SKM-1 treated with dmso at 0.1 percent for 144 hours (cell line): ENCODE results near the gene RNPS1.

Experiments
- DNase-seq: peaks from one replicate; lab custom pipeline; 2025; ENCODE audit not compliant: unreplicated experiment; lab: John Stamatoyannopoulos, UW

The RNPS1 gene, protein sequence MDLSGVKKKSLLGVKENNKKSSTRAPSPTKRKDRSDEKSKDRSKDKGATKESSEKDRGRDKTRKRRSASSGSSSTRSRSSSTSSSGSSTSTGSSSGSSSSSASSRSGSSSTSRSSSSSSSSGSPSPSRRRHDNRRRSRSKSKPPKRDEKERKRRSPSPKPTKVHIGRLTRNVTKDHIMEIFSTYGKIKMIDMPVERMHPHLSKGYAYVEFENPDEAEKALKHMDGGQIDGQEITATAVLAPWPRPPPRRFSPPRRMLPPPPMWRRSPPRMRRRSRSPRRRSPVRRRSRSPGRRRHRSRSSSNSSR

DNA sequence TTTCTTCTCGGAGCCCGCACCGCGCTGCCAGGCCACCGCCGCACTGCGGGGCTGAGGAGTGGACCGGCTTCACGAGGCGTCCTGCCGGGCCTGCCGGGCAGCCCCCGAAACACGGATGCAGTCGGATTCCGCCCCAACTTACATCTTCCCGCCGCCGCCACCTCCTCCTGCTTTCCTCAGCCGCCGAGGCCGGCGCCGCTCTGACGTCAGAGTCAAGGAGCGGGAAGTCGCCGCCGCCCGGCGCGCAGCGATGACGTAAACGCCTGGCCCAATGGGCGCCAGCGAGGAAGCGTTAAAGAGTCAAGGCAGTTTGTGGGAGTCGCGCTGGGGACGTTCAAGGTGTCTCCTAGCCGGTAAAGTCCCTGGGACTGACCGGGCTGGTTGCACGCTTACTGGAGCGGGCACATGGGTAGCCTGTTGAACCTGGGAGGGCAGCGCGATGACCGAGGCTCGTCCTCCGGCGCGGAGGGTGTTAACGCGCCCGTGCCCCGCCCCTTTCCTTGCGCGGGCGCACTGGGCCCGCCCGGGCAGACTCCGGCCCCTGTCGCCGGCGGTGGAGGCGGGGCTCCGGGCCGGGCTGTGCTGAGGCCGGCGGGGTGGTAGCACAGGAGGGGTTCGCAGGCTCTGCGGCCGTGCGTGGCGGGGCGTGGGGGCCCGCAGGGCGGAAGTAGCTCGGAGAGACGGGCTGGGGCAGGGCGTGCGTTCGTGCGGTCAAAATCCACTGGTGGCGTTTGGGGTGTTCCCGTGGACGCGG lies at the start of gene RNPS1:
TSS of gene RNPS1 (minus strand) at position 214 of the 754 bp plus-strand sequence. CDS start 3,483 bp downstream, outside the sequence.
- peak; percentile 91 for DNase-seq

- no peak for DNase-seq
Measured at GRCh38 chr16:2317231-2318020, 49.5 kb upstream of the RNPS1 start.

GRCh38 chr16:2308089-2308962 lies 40.4 kb upstream of the RNPS1 start:
- no peak for DNase-seq

DNA sequence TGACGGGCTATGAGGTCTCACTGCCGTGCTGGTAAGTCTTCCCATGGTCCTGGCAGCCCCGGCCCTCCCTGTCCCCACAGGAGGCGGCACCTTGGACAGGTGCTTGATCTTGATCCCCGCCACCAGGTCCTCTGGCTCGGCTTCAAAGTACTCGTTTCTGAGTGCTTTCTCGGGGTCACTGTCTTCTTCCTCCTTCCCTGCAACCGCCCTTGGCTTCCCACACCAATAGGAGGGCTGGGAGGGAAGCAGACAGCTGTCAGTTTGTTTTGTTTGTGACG lies 31.9 kb upstream of the RNPS1 start:
- no peak for DNase-seq

GRCh38 chr16:2299121-2299914 lies 31.4 kb upstream of the RNPS1 start:
- DNase-seq = no peak

- DNase-seq = no peak
Measured at GRCh38 chr16:2298621-2299020, 30.7 kb upstream of the RNPS1 start.

GRCh38 chr16:2297506-2297860 lies 29.6 kb upstream of the RNPS1 start:
- DNase-seq = no peak

- peak; percentile 16 for DNase-seq
Measured at GRCh38 chr16:2296661-2297505, 29.0 kb upstream of the RNPS1 start.

GRCh38 chr16:2295056-2295798 lies 27.3 kb upstream of the RNPS1 start:
- no peak for DNase-seq

DNA sequence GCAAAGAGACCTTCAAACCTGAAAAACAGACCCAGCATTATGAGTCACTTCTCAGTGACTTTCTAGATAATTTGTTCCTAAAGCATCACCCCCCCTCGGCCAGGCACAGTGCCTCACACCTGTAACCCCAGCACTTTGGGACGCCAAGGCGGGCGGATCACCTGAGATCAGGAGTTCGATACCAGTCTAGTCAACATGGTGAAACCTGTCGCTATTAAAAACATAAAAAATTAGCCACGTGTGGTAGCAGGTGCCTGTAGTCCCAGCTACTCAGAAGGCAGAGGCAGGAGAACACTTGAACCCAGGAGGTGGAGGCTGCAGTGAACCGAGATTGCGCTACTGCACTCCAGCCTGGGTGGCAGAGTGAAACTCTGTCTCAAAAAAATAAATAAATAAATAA lies 24.3 kb upstream of the RNPS1 start:
- no peak for DNase-seq

GRCh38 chr16:2289282-2289681 lies 21.4 kb upstream of the RNPS1 start:
- DNase-seq = no peak

DNA sequence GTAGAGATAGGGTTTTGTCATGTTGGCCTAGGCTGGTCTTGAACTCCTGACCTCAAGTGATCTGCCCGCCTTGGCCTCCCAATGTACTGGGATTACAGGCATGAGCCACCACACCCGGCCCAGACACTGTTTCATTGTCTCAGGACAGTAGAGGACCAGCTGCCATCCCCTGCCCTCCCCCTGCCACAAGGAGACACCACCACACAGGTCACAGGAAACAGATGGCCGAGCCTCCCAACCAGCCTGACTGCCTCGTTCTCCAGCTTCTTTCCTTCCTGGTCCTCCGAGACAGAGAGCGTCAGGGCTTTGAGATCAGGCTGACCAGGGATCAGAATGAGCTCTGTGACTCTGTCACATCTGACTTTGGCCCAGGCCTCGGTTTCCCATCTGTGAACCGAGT lies 20.8 kb upstream of the RNPS1 start:
- DNase-seq = no peak

DNA sequence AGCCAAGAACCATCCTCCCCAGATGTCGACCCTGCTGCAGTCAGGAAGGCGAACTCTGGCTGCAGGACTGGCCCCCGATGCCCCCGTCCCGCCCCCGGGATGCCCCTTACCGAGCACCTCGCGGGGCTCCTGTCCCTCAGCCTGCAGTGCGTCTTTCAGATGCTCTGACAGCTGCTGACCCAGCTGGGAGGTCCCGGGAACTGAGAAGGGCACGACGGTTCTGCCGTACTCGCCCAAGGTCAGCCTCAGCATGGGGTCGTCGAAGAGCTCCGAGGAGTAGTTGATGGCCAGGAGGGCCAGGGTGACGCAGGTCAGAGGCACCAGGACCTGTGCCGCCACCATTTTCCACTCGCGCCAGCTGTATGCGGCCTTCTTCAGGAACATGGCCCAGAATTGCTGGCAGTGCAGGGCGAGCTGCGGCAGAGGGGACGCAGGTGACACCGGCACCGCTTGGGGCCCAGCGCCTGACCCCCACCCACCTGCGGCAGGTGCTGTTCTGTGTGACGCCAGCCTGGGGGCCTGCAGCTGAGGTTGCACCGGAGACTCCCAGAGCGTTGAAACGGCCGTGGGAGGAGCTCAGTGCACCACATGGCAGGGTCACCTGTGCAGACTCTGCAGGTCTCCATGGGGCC lies 20.1 kb upstream of the RNPS1 start:
- no peak for DNase-seq

- no peak for DNase-seq
Measured at GRCh38 chr16:2286550-2286949, 18.6 kb upstream of the RNPS1 start.

- DNase-seq = no peak
Measured at GRCh38 chr16:2285731-2286191, 17.8 kb upstream of the RNPS1 start.

DNA sequence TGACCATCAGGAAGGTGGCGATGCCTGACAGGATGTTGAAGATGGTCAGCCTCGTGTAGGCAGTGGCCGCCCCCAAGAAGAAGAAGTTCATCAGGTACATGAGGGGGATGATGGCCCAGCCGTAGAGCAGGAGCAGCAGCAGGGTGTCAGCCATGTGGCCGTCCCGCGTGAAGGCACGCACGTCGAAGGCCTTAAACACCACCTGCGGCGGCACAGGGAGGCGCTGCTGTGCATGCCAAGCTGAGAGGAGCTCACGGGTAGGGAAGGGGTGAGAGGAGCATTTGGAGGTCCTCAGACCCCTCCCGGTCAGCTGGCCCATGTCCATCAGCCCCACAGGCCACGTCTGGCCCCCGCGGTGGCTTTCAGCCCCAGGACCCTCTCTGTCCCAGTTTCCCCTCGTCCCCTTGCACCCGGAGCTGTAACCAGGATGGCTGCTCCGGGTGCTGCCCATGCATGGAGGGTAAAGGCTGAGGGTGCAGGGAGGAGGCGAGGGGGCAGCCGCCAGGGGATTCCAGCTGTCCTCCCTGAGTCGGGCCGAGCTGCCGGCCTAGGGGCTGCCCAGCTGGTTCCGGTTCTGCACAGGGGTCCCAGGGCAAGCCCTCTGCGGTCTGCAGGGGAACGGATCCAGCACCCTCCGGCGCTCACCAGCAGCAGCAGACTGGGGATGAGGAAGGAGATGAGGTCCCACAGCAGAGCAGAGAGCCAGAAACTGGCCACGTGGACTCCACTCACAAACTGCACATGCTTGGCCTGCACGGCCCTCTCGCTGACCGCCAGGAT lies 17.1 kb upstream of the RNPS1 start:
- DNase-seq = no peak

DNA sequence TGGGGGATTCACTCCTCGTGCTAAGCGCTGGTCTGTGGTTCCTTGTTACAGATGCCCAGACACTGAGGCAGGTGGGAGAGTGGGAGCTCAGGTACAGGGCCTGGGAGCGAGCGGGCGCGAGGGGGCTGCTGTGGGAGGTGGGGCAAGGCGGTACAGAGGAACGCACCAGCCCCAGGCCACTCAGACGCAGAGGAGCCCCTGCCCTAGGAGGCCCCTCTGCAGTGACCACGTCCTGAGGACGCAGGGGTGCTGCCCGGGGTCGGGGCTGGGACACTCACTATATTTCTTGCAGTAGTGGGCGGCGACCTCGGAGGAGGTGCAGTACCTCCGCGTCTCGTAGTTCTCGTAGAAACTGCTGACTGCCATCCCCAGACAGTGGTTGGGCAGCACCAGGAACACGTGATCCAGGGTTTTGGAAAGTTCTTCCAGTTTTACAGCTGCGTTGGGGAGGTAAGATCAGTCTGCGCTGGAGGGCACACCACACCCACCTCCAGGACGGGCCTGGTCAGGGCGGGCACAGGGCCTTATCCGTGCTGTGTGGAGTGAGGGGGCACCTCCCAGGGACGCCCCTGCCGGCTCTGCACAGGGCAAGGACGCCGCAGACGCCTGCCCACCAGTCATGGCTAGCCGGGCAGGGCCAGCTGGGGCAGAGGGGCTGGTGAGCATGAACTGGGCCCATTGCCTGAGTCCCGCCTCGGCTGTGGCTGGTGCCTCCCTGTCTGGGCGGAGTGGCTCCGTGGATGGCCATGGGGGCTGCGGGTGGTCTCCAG lies 16.3 kb upstream of the RNPS1 start:
- no peak for DNase-seq
